Measurements from ENCODE around the gene MAIP1.

MAIP1 gene

GRCh38 chr2:199994371-199994770, 39.0 kb downstream of the MAIP1 start:
- no peak for DNase-seq

GRCh38 chr2:199994896-199995295, 39.5 kb downstream of the MAIP1 start:
- DNase-seq: no peak

GRCh38 chr2:199997296-199997695, 41.9 kb downstream of the MAIP1 start:
- DNase-seq: no peak

DNA sequence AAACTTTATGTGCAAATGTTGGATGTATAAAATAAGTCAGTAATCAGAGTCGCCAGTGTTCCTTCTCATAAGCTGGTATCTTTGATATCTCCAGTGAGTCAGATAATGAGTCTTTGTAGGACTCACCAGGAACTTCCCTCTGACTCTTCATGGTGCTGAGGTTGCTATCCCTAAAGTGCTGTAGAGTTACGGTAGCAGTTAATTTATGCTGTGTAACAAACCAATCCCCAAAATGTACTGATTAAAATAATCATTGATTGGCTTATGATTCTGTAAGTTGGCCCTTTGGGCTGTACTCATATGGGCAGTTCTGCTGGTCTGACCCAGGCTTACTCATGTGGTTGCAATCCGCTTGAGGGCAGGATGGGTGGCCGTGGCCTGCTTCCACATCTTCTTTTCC, 43.8 kb downstream of the MAIP1 start:
- no peak for DNase-seq

- no peak for DNase-seq
These were observed 45.2 kb downstream of the MAIP1 start for GRCh38 chr2:200000444-200001163.

GRCh38 chr2:200003444-200003843, 48.1 kb downstream of the MAIP1 start:
- DNase-seq: no peak

GRCh38 chr2:200005675-200006074, 50.3 kb downstream of the MAIP1 start:
- no peak for DNase-seq

DNA sequence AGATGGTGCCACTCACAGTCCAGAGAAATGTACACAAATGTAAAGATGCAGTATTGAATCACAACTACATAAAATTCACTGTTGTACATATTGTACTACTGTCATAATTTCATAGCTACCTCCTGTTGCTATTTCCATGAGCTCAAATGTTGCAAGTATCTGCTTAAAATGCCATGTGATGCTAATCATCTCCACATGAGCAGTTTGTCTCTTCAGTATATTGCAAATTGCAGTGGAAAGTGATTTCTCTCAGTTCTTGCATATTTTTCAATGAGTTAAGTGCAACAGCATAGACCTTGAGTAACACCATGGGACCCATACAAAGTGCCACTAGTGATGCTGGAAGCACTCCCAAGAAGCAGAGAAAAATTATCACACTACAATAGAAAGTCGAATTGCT, 51.9 kb downstream of the MAIP1 start:
- no peak for DNase-seq

GRCh38 chr2:200012401-200012800, 57.0 kb downstream of the MAIP1 start:
- DNase-seq: no peak

Data from activated gamma-delta T cell treated with Interleukin-2 at 50 U/mL for 16 hours (primary cell).